ENCODE data around the gene ASB18. TPM values are rescaled to one million over a fixed set of nuclear protein-coding genes. Genes with fewer than 3 reads are reported as not detected.

Gene ASB18
- total RNA-seq, 1 experiment from 2014 or later: not detected

- no peak for DNase-seq (ENCODE audit: low spot score)
Measured at GRCh38 chr2:236173729-236174607, 90.2 kb downstream of the ASB18 start.

- DNase-seq (ENCODE audit: low spot score): no peak
Measured at GRCh38 chr2:236173036-236173728, 91.0 kb downstream of the ASB18 start.

- DNase-seq (ENCODE audit: low spot score): no peak
Measured at GRCh38 chr2:236172255-236173035, 91.8 kb downstream of the ASB18 start.

- DNase-seq (ENCODE audit: low spot score): no peak
Measured at GRCh38 chr2:236171680-236172254, 92.4 kb downstream of the ASB18 start.

GRCh38 chr2:236171181-236171679 is 93.0 kb downstream of the ASB18 start:
- DNase-seq (ENCODE audit: low spot score): no peak

- DNase-seq (ENCODE audit: low spot score): no peak
Measured at GRCh38 chr2:236170590-236171165, 93.5 kb downstream of the ASB18 start.

GRCh38 chr2:236169741-236170589 is 94.2 kb downstream of the ASB18 start:
- no peak for DNase-seq (ENCODE audit: low spot score)

GRCh38 chr2:236169151-236169721 is 95.0 kb downstream of the ASB18 start:
- no peak for DNase-seq (ENCODE audit: low spot score)

- peak; percentile 69 for DNase-seq (ENCODE audit: low spot score)
Measured at GRCh38 chr2:236168110-236169080, 95.8 kb downstream of the ASB18 start, which contains the start of gene GBX2. Gene GBX2 (minus strand): TSS chr2:236168386. CDS start chr2:236167971, 415 bp downstream.

GRCh38 chr2:236167297-236168109 is 96.7 kb downstream of the ASB18 start:
- peak; percentile 23 for DNase-seq (ENCODE audit: low spot score)

GRCh38 chr2:236166796-236167296 is 97.4 kb downstream of the ASB18 start:
- DNase-seq (ENCODE audit: low spot score): no peak

- no peak for DNase-seq (ENCODE audit: low spot score)
Measured at GRCh38 chr2:236165842-236166795, 98.1 kb downstream of the ASB18 start.

- no peak for DNase-seq (ENCODE audit: low spot score)
Measured at GRCh38 chr2:236164925-236165841, 99.0 kb downstream of the ASB18 start.

- no peak for DNase-seq (ENCODE audit: low spot score)
Measured at GRCh38 chr2:236164201-236164924, 99.8 kb downstream of the ASB18 start.
